H9 (cell line): Measurements from ENCODE around the gene ELP1. TPM values are rescaled to one million over a fixed set of nuclear protein-coding genes. Genes with fewer than 3 reads are reported as not detected.

Experiments used
- DNase-seq: peaks from one replicate; pipeline ENCODE4 v3.0.0-alpha.2; 2017
- H2AFZ ChIP-seq: one replicate; pipeline ENCODE4 v1.6.1; 2013; ENCODE audit warnings: mild to moderate bottlenecking, low read length, control low read depth, moderate library complexity
- H2AK5ac ChIP-seq: 2 replicates; pipeline ENCODE4 v1.6.1; 2013; ENCODE audit warnings: low read length, control low read depth, mixed read lengths; ENCODE audit not compliant: insufficient read length
- H2BK120ac ChIP-seq: one replicate; pipeline ENCODE4 v1.6.1; 2013; ENCODE audit warnings: low read depth, mild to moderate bottlenecking, low read length, control low read depth, inconsistent platforms; ENCODE audit not compliant: poor library complexity, severe bottlenecking
- H2BK12ac ChIP-seq: 2 replicates; pipeline ENCODE4 v1.6.1; 2013; ENCODE audit warnings: low read length, control low read depth, mixed read lengths, low read depth; ENCODE audit not compliant: insufficient read length
- H2BK15ac ChIP-seq: 2 replicates; pipeline ENCODE4 v1.6.1; 2013; ENCODE audit warnings: low read depth, low read length, control low read depth
- H2BK20ac ChIP-seq: one replicate; pipeline ENCODE4 v1.6.1; 2013; ENCODE audit warnings: low read depth, mild to moderate bottlenecking, low read length, control low read depth, inconsistent platforms; ENCODE audit not compliant: poor library complexity, severe bottlenecking
- H2BK5ac ChIP-seq: 2 replicates; pipeline ENCODE4 v1.6.1; 2013; ENCODE audit warnings: low read length, control low read depth, mixed read lengths; ENCODE audit not compliant: insufficient read length
- H3K14ac ChIP-seq: 2 replicates; pipeline ENCODE4 v1.6.1; 2013; ENCODE audit warnings: low read length, control low read depth; ENCODE audit not compliant: insufficient read depth
- H3K18ac ChIP-seq: 2 replicates; pipeline ENCODE4 v1.6.1; 2013; ENCODE audit warnings: low read depth, mild to moderate bottlenecking, mixed read lengths, low read length, control low read depth; ENCODE audit not compliant: insufficient read length
- H3K23ac ChIP-seq: 2 replicates; pipeline ENCODE4 v1.6.1; 2013; ENCODE audit warnings: low read length, control low read depth, mixed read lengths, low read depth; ENCODE audit not compliant: insufficient read length
- H3K23me2 ChIP-seq: 2 replicates; pipeline ENCODE4 v1.6.1; 2013; ENCODE audit warnings: low read depth, mild to moderate bottlenecking, mixed read lengths, low read length, control low read depth; ENCODE audit not compliant: insufficient read length, poor library complexity, severe bottlenecking
- H3K27ac ChIP-seq: 2 replicates; pipeline ENCODE4 v1.5.1; 2013; ENCODE audit warnings: low read length, control low read depth, mixed read lengths, low read depth; ENCODE audit not compliant: insufficient read length
- H3K27me3 ChIP-seq: 2 replicates; pipeline ENCODE4 v1.6.1; 2013; ENCODE audit warnings: low read length, control low read depth, inconsistent platforms; ENCODE audit not compliant: insufficient read depth
- H3K4ac ChIP-seq: 2 replicates; pipeline ENCODE4 v1.6.1; 2013; ENCODE audit warnings: low read depth, mild to moderate bottlenecking, control low read depth, inconsistent platforms, low read length, moderate library complexity
- H3K4me1 ChIP-seq: 2 replicates; pipeline ENCODE4 v1.6.1; 2013; ENCODE audit warnings: low read length, control low read depth, inconsistent platforms; ENCODE audit not compliant: insufficient read depth
- H3K4me2 ChIP-seq: 2 replicates; pipeline ENCODE4 v1.6.1; 2013; ENCODE audit warnings: low read length, control low read depth, mixed read lengths; ENCODE audit not compliant: insufficient read length, insufficient read depth
- H3K56ac ChIP-seq: 2 replicates; pipeline ENCODE4 v1.6.1; 2013; ENCODE audit warnings: low read depth, mild to moderate bottlenecking, mixed read lengths, low read length, control low read depth; ENCODE audit not compliant: insufficient read length
- H3K79me1 ChIP-seq: 2 replicates; pipeline ENCODE4 v1.6.1; 2013; ENCODE audit warnings: low read depth, mild to moderate bottlenecking, moderate library complexity, low read length, control low read depth, inconsistent platforms; ENCODE audit not compliant: insufficient read depth, poor library complexity, severe bottlenecking
- H3K79me2 ChIP-seq: 2 replicates; pipeline ENCODE4 v1.6.1; 2013; ENCODE audit warnings: low read length, control low read depth, inconsistent platforms; ENCODE audit not compliant: insufficient read depth
- H3K9ac ChIP-seq: 2 replicates; pipeline ENCODE4 v1.6.1; 2013; ENCODE audit warnings: low read length, control low read depth, mixed read lengths; ENCODE audit not compliant: insufficient read length; ENCODE audit errors: extremely low read depth
- H3K9me3 ChIP-seq: one replicate; pipeline ENCODE4 v1.6.1; 2013; ENCODE audit warnings: low read depth, low read length, inconsistent platforms; ENCODE audit not compliant: control insufficient read depth
- H3T11ph ChIP-seq: one replicate; pipeline ENCODE4 v1.6.1; 2013; ENCODE audit warnings: mild to moderate bottlenecking, low read length, control low read depth, inconsistent platforms
- H4K20me1 ChIP-seq: one replicate; pipeline ENCODE4 v1.6.1; 2013; ENCODE audit not compliant: control insufficient read depth, insufficient read length, insufficient read depth
- H4K5ac ChIP-seq: 2 replicates; pipeline ENCODE4 v1.6.1; 2013; ENCODE audit warnings: low read depth, mild to moderate bottlenecking, mixed read lengths, low read length, control low read depth; ENCODE audit not compliant: insufficient read length
- H4K8ac ChIP-seq: replicated peaks from 2 replicates; pipeline ENCODE4 v1.6.1; 2013; ENCODE audit warnings: low read length, control low read depth, mixed read lengths, low read depth; ENCODE audit not compliant: insufficient read length
- H4K91ac ChIP-seq: 2 replicates; pipeline ENCODE4 v1.6.1; 2013; ENCODE audit warnings: low read depth, mild to moderate bottlenecking, moderate library complexity, mixed read lengths, low read length, control low read depth; ENCODE audit not compliant: insufficient read length
- H3K27ac Mint-ChIP-seq, 3 experiments: 2 replicates in 2 of 3; 3 replicates in 1 of 3; pipeline ENCODE4 v1.8.0; 2020 to 2021; ENCODE audit warnings: mixed read lengths in 3 of 3, mild to moderate bottlenecking in 1 of 3, moderate library complexity in 1 of 3
- H3K27me3 Mint-ChIP-seq: 2 replicates; pipeline ENCODE4 v1.8.0; 2021; ENCODE audit warnings: low read depth, mild to moderate bottlenecking, moderate library complexity, mixed read lengths
- H3K36me3 Mint-ChIP-seq, 3 experiments: 2 replicates in 2 of 3; 3 replicates in 1 of 3; pipeline ENCODE4 v1.8.0; 2020 to 2021; ENCODE audit warnings: low read depth in 3 of 3, mixed read lengths in 3 of 3; ENCODE audit not compliant: insufficient read depth in 1 of 3
- H3K4me1 Mint-ChIP-seq, 2 experiments: 2 replicates each; pipeline ENCODE4 v1.8.0; 2020; ENCODE audit warnings: mixed read lengths in 2 of 2
- H3K4me3 Mint-ChIP-seq, 2 experiments: 2 replicates in 1 of 2; 3 replicates in 1 of 2; pipeline ENCODE4 v1.8.0; 2020 to 2021; ENCODE audit warnings: mild to moderate bottlenecking in 2 of 2, mixed read lengths in 2 of 2, moderate library complexity in 1 of 2
- H3K9me3 Mint-ChIP-seq, 2 experiments: 2 replicates in 1 of 2; 3 replicates in 1 of 2; pipeline ENCODE4 v1.8.0; 2020; ENCODE audit warnings: mild to moderate bottlenecking in 2 of 2, mixed read lengths in 2 of 2, moderate library complexity in 1 of 2
- WGBS: extraction: QIAGEN DNeasy Blood & Tissue Kit; methylation state at CpG from one replicate; pipeline ENCODE4 v1.1.7; 2013; ENCODE audit warnings: missing lambda C conversion rate, low lambda C conversion rate, mixed read lengths; ENCODE audit not compliant: insufficient read length; ENCODE audit errors: extremely low coverage; 5-methylcytosine and 5-hydroxymethylcytosine counted together
- total RNA-seq: library from RNA; stranded (reverse); gene quantifications from 2 replicates; pipeline ENCODE4 v1.2.1, GENCODE V29; 2021
- TF ChIP-seq, protein P1 (sequence below): fragments of 200-600 bp; sonication (generic); conservative IDR thresholded peaks from 3 replicates; pipeline ENCODE4 v1.8.0; 2021; ENCODE audit warnings: antibody characterized with exemption, mild to moderate bottlenecking

ELP1 gene
- total RNA-seq, 1 experiment from 2014 or later = 38.7 TPM

DNA sequence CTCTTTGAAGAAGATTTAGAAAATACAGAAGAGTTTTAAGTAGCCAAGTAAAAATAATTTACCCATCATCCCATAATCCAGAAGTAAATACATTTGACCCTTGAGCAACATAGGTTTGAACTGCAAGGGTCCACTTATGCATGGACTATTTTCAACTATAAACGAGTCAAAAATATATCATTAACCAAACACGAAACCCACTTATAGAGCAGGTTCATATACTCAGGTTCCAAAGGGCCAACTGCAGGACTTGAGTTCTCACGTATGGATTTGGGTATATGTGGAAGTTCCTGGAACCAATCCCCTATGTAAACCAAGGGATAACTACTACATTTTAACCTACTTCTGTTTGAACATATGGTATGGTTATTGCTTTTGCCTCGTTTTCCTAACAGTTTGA is 6.1 kb upstream of the ELP1 start:
- Histone ChIP-seq H2BK15ac (no peak overlapping the region), H4K8ac (no peak overlapping the region), H4K91ac (no peak overlapping the region), H4K20me1 (no peaks in the 10 kb centered on the region), H3K79me1 (no peaks in the 10 kb centered on the region), H3T11ph (no peak overlapping the region), H2BK12ac (no peak overlapping the region), H2AFZ (no peak overlapping the region), H3K27me3 (no peaks in the 10 kb centered on the region), H3K4me2 (no peak overlapping the region), H3K56ac (no peak overlapping the region), H3K4me1 (no peaks in the 10 kb centered on the region), H4K5ac (no peak overlapping the region), H3K18ac (no peak overlapping the region), H2AK5ac (no peak overlapping the region), H2BK20ac (no peak overlapping the region), H3K9me3 (no peaks in the 10 kb centered on the region), H3K27ac (no peak overlapping the region), H3K23ac (no peak overlapping the region), H3K14ac (no peak overlapping the region), H3K9ac (no peak overlapping the region), H3K79me2 (no peaks in the 10 kb centered on the region), H3K4ac (no peak overlapping the region), H3K23me2 (no peaks in the 10 kb centered on the region), H2BK5ac (no peak overlapping the region), H2BK120ac (no peak overlapping the region)
- Mint-ChIP-seq H3K4me3 (no peak overlapping the region), H3K9me3 (no peaks in the 10 kb centered on the region), H3K27ac (no peak overlapping the region), H3K36me3 (peaks cover 0 to 25% (median 9%) of the 10 kb centered on the region in 3 experiments; a peak in 4 of 7 replicates), H3K4me1 (peaks cover 5% of the 10 kb centered on the region in 2 experiments), H3K27me3 (no peaks in the 10 kb centered on the region)
- no CpG with 5 or more reads among the region's 4 CpGs for WGBS
- DNase-seq = no peak
- TF ChIP-seq, protein P1, sequence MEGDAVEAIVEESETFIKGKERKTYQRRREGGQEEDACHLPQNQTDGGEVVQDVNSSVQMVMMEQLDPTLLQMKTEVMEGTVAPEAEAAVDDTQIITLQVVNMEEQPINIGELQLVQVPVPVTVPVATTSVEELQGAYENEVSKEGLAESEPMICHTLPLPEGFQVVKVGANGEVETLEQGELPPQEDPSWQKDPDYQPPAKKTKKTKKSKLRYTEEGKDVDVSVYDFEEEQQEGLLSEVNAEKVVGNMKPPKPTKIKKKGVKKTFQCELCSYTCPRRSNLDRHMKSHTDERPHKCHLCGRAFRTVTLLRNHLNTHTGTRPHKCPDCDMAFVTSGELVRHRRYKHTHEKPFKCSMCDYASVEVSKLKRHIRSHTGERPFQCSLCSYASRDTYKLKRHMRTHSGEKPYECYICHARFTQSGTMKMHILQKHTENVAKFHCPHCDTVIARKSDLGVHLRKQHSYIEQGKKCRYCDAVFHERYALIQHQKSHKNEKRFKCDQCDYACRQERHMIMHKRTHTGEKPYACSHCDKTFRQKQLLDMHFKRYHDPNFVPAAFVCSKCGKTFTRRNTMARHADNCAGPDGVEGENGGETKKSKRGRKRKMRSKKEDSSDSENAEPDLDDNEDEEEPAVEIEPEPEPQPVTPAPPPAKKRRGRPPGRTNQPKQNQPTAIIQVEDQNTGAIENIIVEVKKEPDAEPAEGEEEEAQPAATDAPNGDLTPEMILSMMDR = no peak
